ENCODE results near the gene TADA3. TPM values are rescaled to one million over a fixed set of nuclear protein-coding genes. Genes with fewer than 3 reads are reported as not detected.

The TADA3 gene
- total and polyA plus RNA-seq, 9 of the 15 experiments (the other 6 are each of a cell fraction or from before 2014, with no cell fraction given): 4.1 to 110 (median 74.8) TPM

GRCh38 chr3:9731206-9732079 is 60.8 kb downstream of the TADA3 start, which contains the start of gene BRPF1 (continued):
- TF ChIP-seq UBTF (IDR thresholded peaks at IDR 0.05; ENCODE audit: borderline replicate concordance in 1 of 2, low read depth in 2 of 2, low read length in 2 of 2) (0 out of 4 replicates have a peak, but pooled peaks of 1 of the 2 experiments have one; percentile 16), PCBP2 (IDR thresholded peaks at IDR 0.05; ENCODE audit: low read depth, low read length, poor library complexity, severe bottlenecking) (no peak), MYNN (IDR thresholded peaks at IDR 0.05) (no peak), MYNN (CRISPR knock-in tag; IDR thresholded peaks at IDR 0.05) (no peak), MBD1 (CRISPR knock-in tag; IDR thresholded peaks at IDR 0.05) (no peak), CCNT2 (IDR thresholded peaks at IDR 0.05; ENCODE audit: borderline replicate concordance, extremely low read depth, insufficient read length, low read depth, low read length) (peak; percentile 64), HES1 (IDR thresholded peaks at IDR 0.05; ENCODE audit: low read depth) (no peak), SIN3B (IDR thresholded peaks at IDR 0.05; ENCODE audit: low read depth) (peak; percentile 96), ZNF655 (CRISPR knock-in tag; IDR thresholded peaks at IDR 0.05) (no peak), MEIS2 (IDR thresholded peaks at IDR 0.05; ENCODE audit: partially characterized antibody) (no peak), ETS2 (tag; IDR thresholded peaks at IDR 0.05; ENCODE audit: borderline replicate concordance, poor library complexity, severe bottlenecking) (no peak), ZNF584 (CRISPR knock-in tag; IDR thresholded peaks at IDR 0.05; ENCODE audit: low read depth) (no peak), ARID3A (IDR thresholded peaks at IDR 0.05; ENCODE audit: borderline replicate concordance, low read depth, low read length) (no peak), ILK (tag; IDR thresholded peaks at IDR 0.05; ENCODE audit: borderline replicate concordance, low read depth) (no peak), XRCC3 (IDR thresholded peaks at IDR 0.05) (no peak), ASH1L (IDR thresholded peaks at IDR 0.05; ENCODE audit: borderline replicate concordance, low read depth, partially characterized antibody) (no peak), ZKSCAN8 (CRISPR knock-in tag; IDR thresholded peaks at IDR 0.05) (no peak), TRIM28 (IDR thresholded peaks at IDR 0.05) (peak; percentile 82), COPS2 (conservative IDR thresholded peaks at IDR 0.05) (no peak)

Measured in K562 (cell line).